ENCODE results near the gene SYS1. TPM values are rescaled to one million over a fixed set of nuclear protein-coding genes. Genes with fewer than 3 reads are reported as not detected.
A peak's percentile ranks its signal among the peaks of the same experiment; 100 is the strongest.

Gene SYS1
- total and polyA plus RNA-seq, 8 donors = 9.6 to 19.0 (median 15.8) TPM

GRCh38 chr20:45322952-45323383 is 40.0 kb upstream of the SYS1 start:
- 23 to 30% methylated on average over 7 of the region's 7 CpGs for WGBS, 2 donors
- H3K27me3 ChIP-seq = no peaks in the 10 kb centered on the region
- H3K27ac ChIP-seq = peak overlapping the region in 2 of 4 donors; percentile 29 to 34
- TF ChIP-seq CTCF (IDR thresholded peaks at IDR 0.05) = peak in 2 of 4 donors; percentile 16
- intact Hi-C loops (cut with DNase I) = no loop called here
- ATAC-seq = peak; percentile 35 to 79 (median 62)
- H3K4me3 ChIP-seq = no peak overlapping the region
- no peaks in the 10 kb centered on the region for H3K9me3 ChIP-seq
- peaks cover 0 to 28% (median 0%) of the 10 kb centered on the region in 3 donors for H3K36me3 ChIP-seq
- peak in 4 of 6 donors; percentile 64 to 77 (median 68) for DNase-seq
- H3K4me1 ChIP-seq = peaks cover 0 to 11% (median 0%) of the 10 kb centered on the region in 3 donors
- FAIRE-seq = no peak

GRCh38 chr20:45323731-45324130 is 39.2 kb upstream of the SYS1 start:
- no peak for DNase-seq
- Histone ChIP-seq H3K4me1 (peaks cover 0 to 11% (median 0%) of the 10 kb centered on the region in 3 donors), H3K9me3 (no peaks in the 10 kb centered on the region), H3K27me3 (no peaks in the 10 kb centered on the region), H3K36me3 (peaks cover 0 to 33% (median 0%) of the 10 kb centered on the region in 3 donors), H3K27ac (peak overlapping the region in 2 of 4 donors; percentile 29 to 44), H3K4me3 (no peak overlapping the region)
- peak in 2 of 4 donors; percentile 10 to 19 for ATAC-seq
- no peak for FAIRE-seq
- no peak for TF ChIP-seq CTCF (IDR thresholded peaks at IDR 0.05)
- intact Hi-C loops (cut with DNase I) = no loop called here

GRCh38 chr20:45325371-45325770 is 37.6 kb upstream of the SYS1 start:
- DNase-seq (no peak), ATAC-seq (no peak), FAIRE-seq (no peak)
- intact Hi-C loops (cut with DNase I) = no loop called here
- Histone ChIP-seq H3K4me1 (peaks cover 0 to 24% (median 11%) of the 10 kb centered on the region in 3 donors), H3K36me3 (peaks cover 0 to 48% (median 3%) of the 10 kb centered on the region in 3 donors), H3K9me3 (no peaks in the 10 kb centered on the region), H3K27ac (no peak overlapping the region), H3K27me3 (no peaks in the 10 kb centered on the region), H3K4me3 (no peak overlapping the region)
- TF ChIP-seq CTCF (IDR thresholded peaks at IDR 0.05) = no peak
- WGBS, 2 donors = 60 to 67% methylated on average over 6 of the region's 6 CpGs

GRCh38 chr20:45328451-45328850 is 34.5 kb upstream of the SYS1 start:
- intact Hi-C loops (cut with DNase I) = no loop called here
- Histone ChIP-seq H3K27ac (peak overlapping the region in 1 of 4 donors; percentile 50), H3K4me3 (no peak overlapping the region), H3K27me3 (no peaks in the 10 kb centered on the region), H3K36me3 (peaks cover 0 to 79% (median 17%) of the 10 kb centered on the region in 3 donors), H3K4me1 (peaks cover 0 to 25% (median 12%) of the 10 kb centered on the region in 3 donors), H3K9me3 (no peaks in the 10 kb centered on the region)
- WGBS, 2 donors = 81 to 86% methylated on average over 4 of the region's 4 CpGs
- ATAC-seq (no peak), DNase-seq (peak in 1 of 6 donors; percentile 18), FAIRE-seq (no peak)
- no peak for TF ChIP-seq CTCF (IDR thresholded peaks at IDR 0.05)
